Measurements from ENCODE around the gene SDHAF4. TPM values are rescaled to one million over a fixed set of nuclear protein-coding genes. Genes with fewer than 3 reads are reported as not detected.

SDHAF4 gene
- total and polyA plus RNA-seq, 2 donors from 2014 or later = 14.5 to 25.6 TPM

GRCh38 chr6:70616728-70617260, 50.1 kb downstream of the SDHAF4 start:
- H3K27me3 ChIP-seq (ENCODE audit: control insufficient read depth, insufficient read depth, low read length) = no peaks in the 10 kb centered on the region
- no peak overlapping the region for H3K4me3 ChIP-seq (ENCODE audit: low read length in 3 of 3)
- DNase-seq (no peak), FAIRE-seq (no peak)
- H3K27ac ChIP-seq (ENCODE audit: low read depth in 2 of 2, low read length in 2 of 2) = no peak overlapping the region
- no peaks in the 10 kb centered on the region for H3K36me3 ChIP-seq (ENCODE audit: control insufficient read depth in 2 of 3, insufficient read depth in 3 of 3, low read length in 3 of 3)
- intact Hi-C loops (cut with DNase I) = no loop called here
- no peak for TF ChIP-seq CTCF (IDR thresholded peaks at IDR 0.05; ENCODE audit: borderline replicate concordance, extremely low read depth, insufficient read depth)
- H3K9ac ChIP-seq (ENCODE audit: low read length in 3 of 3) = no peak overlapping the region
- no peaks in the 10 kb centered on the region for H3K9me3 ChIP-seq (ENCODE audit: control insufficient read depth in 2 of 3, insufficient read depth in 1 of 3, low read length in 3 of 3)
- H3K4me1 ChIP-seq (ENCODE audit: control insufficient read depth in 2 of 3, insufficient read depth in 2 of 3, low read depth in 1 of 3, low read length in 3 of 3) = no peaks in the 10 kb centered on the region

GRCh38 chr6:70620746-70621145, 54.0 kb downstream of the SDHAF4 start:
- Histone ChIP-seq H3K9ac (ENCODE audit: low read length in 3 of 3) (no peak overlapping the region), H3K27ac (ENCODE audit: low read depth in 2 of 2, low read length in 2 of 2) (no peak overlapping the region), H3K27me3 (ENCODE audit: control insufficient read depth, insufficient read depth, low read length) (no peaks in the 10 kb centered on the region), H3K4me3 (ENCODE audit: low read length in 3 of 3) (no peak overlapping the region), H3K36me3 (ENCODE audit: control insufficient read depth in 2 of 3, insufficient read depth in 3 of 3, low read length in 3 of 3) (no peaks in the 10 kb centered on the region), H3K9me3 (ENCODE audit: control insufficient read depth in 2 of 3, insufficient read depth in 1 of 3, low read length in 3 of 3) (no peaks in the 10 kb centered on the region), H3K4me1 (ENCODE audit: control insufficient read depth in 2 of 3, insufficient read depth in 2 of 3, low read depth in 1 of 3, low read length in 3 of 3) (no peaks in the 10 kb centered on the region)
- intact Hi-C loops (cut with DNase I) = no loop called here
- FAIRE-seq (no peak), DNase-seq (no peak)
- no peak for TF ChIP-seq CTCF (IDR thresholded peaks at IDR 0.05; ENCODE audit: borderline replicate concordance, extremely low read depth, insufficient read depth)

GRCh38 chr6:70622461-70622860, 55.7 kb downstream of the SDHAF4 start:
- Histone ChIP-seq H3K36me3 (ENCODE audit: control insufficient read depth in 2 of 3, insufficient read depth in 3 of 3, low read length in 3 of 3) (no peaks in the 10 kb centered on the region), H3K9ac (ENCODE audit: low read length in 3 of 3) (no peak overlapping the region), H3K27ac (ENCODE audit: low read depth in 2 of 2, low read length in 2 of 2) (no peak overlapping the region), H3K27me3 (ENCODE audit: control insufficient read depth, insufficient read depth, low read length) (no peaks in the 10 kb centered on the region), H3K4me3 (ENCODE audit: low read length in 3 of 3) (no peak overlapping the region), H3K9me3 (ENCODE audit: control insufficient read depth in 2 of 3, insufficient read depth in 1 of 3, low read length in 3 of 3) (no peaks in the 10 kb centered on the region), H3K4me1 (ENCODE audit: control insufficient read depth in 2 of 3, insufficient read depth in 2 of 3, low read depth in 1 of 3, low read length in 3 of 3) (no peaks in the 10 kb centered on the region)
- FAIRE-seq = no peak
- DNase-seq = no peak
- intact Hi-C loops (cut with DNase I) = no loop called here
- no peak for TF ChIP-seq CTCF (IDR thresholded peaks at IDR 0.05; ENCODE audit: borderline replicate concordance, extremely low read depth, insufficient read depth)

- H3K9ac ChIP-seq (ENCODE audit: low read length in 3 of 3) = no peak overlapping the region
- intact Hi-C loops (cut with DNase I) = no loop called here
- no peak for DNase-seq
- no peak overlapping the region for H3K4me3 ChIP-seq (ENCODE audit: low read length in 3 of 3)
- H3K36me3 ChIP-seq (ENCODE audit: control insufficient read depth in 2 of 3, insufficient read depth in 3 of 3, low read length in 3 of 3) = no peaks in the 10 kb centered on the region
- H3K9me3 ChIP-seq (ENCODE audit: control insufficient read depth in 2 of 3, insufficient read depth in 1 of 3, low read length in 3 of 3) = no peaks in the 10 kb centered on the region
- no peak for FAIRE-seq
- TF ChIP-seq CTCF (IDR thresholded peaks at IDR 0.05; ENCODE audit: borderline replicate concordance, extremely low read depth, insufficient read depth) = no peak
- no peak overlapping the region for H3K27ac ChIP-seq (ENCODE audit: low read depth in 2 of 2, low read length in 2 of 2)
- no peaks in the 10 kb centered on the region for H3K4me1 ChIP-seq (ENCODE audit: control insufficient read depth in 2 of 3, insufficient read depth in 2 of 3, low read depth in 1 of 3, low read length in 3 of 3)
- H3K27me3 ChIP-seq (ENCODE audit: control insufficient read depth, insufficient read depth, low read length) = no peaks in the 10 kb centered on the region
Measured at GRCh38 chr6:70625436-70625835, 58.7 kb downstream of the SDHAF4 start.
